Fibroblast of lung (primary cell): ENCODE results near the gene SECISBP2L.

Source experiments
- CTCF ChIP-seq, 2 donors: IDR thresholded peaks in 1 of 2; conservative IDR thresholded peaks in 1 of 2; 1 replicate in 1 of 2; 2 replicates in 1 of 2; pipeline ENCODE4 v1.5.1; 2011 to 2012; ENCODE audit warnings: low read length in 2 of 2, control low read depth in 1 of 2, inconsistent platforms in 1 of 2, low read depth in 1 of 2, mild to moderate bottlenecking in 1 of 2
- EZH2 ChIP-seq: IDR thresholded peaks from 2 replicates; pipeline ENCODE4 v1.5.1; 2012; ENCODE audit warnings: low read length, control low read depth, mild to moderate bottlenecking; ENCODE audit errors: missing control alignments

GRCh38 chr15:49031804-49032203 lies 14.4 kb downstream of the SECISBP2L start:
- TF ChIP-seq CTCF (conservative IDR thresholded peaks at IDR 0.05 in 1 of 2, IDR thresholded peaks at IDR 0.05 in 1 of 2; ENCODE audit: low read depth in 1 of 2, low read length in 2 of 2) (no peak), EZH2 (no peak)
